A673 (cell line): ENCODE results near the gene C11orf52.

ENCODE experiments used
- CTCF ChIP-seq: fragments of 300-800, 200-600 bp; sonication (generic); conservative IDR thresholded peaks from 2 replicates; pipeline ENCODE4 v1.5.1; 2017; ENCODE audit warnings: low read depth, mild to moderate bottlenecking, antibody characterized with exemption, low read length, moderate library complexity, mixed read lengths
- EZH2 ChIP-seq: fragments of 200-600 bp; sonication (generic); IDR thresholded peaks from 2 replicates; pipeline ENCODE4 v1.6.1; 2017; ENCODE audit warnings: borderline replicate concordance, low read depth, mild to moderate bottlenecking, mixed read lengths, antibody characterized with exemption, low read length; ENCODE audit not compliant: poor library complexity, severe bottlenecking

GRCh38 chr11:111969344-111969743 lies 50.6 kb downstream of the C11orf52 start:
- TF ChIP-seq CTCF = no peak
- no peak for TF ChIP-seq EZH2
